ENCODE results near the gene GPA33. TPM values are rescaled to one million over a fixed set of nuclear protein-coding genes. Genes with fewer than 3 reads are reported as not detected.

GPA33 gene
- total RNA-seq, 1 experiment from 2014 or later, result not detected

DNA sequence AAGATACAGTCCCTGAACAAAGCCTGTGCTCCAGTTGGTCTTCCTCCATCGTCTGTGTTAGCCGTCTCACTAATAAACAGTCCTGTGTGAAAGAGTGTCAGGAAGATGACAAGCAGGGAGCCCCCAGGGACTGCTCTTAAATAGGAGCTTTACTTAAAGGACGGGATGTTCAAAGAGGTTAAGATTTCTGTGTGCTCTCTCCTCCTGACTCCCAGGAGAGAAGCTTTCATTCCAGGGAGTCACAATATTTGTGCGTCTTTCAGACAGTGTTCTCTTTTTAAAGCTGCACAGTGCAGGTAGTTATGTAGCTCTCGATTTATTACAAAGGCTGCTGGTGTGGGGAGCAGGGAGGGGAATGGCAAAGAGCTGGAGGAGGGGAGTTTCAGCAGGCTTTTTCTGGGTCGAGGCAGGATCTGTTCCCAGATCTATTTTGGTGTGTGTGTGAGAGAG is 47.2 kb upstream of the GPA33 start:
- H3K4me2 ChIP-seq, result no peak overlapping the region
- peaks cover 12% of the 10 kb centered on the region for H3K4me1 ChIP-seq (replicated peaks; ENCODE audit: insufficient read depth)
- H3F3A ChIP-seq (ENCODE audit: insufficient read depth, low read depth), result peaks cover 5% of the 10 kb centered on the region; the same call in 1 of the 2 replicates
- H2AFZ ChIP-seq, result no peak overlapping the region
- H3K27ac ChIP-seq, result no peak overlapping the region
- no peaks in the 10 kb centered on the region for H3K36me3 ChIP-seq (ENCODE audit: low read depth)
- POLR2A ChIA-PET (ENCODE audit: unreplicated experiment), result no interaction called here
- no peak for TF ChIP-seq EZH2 (IDR thresholded peaks at IDR 0.05; ENCODE audit: low read depth)
- TF ChIP-seq, protein P1, sequence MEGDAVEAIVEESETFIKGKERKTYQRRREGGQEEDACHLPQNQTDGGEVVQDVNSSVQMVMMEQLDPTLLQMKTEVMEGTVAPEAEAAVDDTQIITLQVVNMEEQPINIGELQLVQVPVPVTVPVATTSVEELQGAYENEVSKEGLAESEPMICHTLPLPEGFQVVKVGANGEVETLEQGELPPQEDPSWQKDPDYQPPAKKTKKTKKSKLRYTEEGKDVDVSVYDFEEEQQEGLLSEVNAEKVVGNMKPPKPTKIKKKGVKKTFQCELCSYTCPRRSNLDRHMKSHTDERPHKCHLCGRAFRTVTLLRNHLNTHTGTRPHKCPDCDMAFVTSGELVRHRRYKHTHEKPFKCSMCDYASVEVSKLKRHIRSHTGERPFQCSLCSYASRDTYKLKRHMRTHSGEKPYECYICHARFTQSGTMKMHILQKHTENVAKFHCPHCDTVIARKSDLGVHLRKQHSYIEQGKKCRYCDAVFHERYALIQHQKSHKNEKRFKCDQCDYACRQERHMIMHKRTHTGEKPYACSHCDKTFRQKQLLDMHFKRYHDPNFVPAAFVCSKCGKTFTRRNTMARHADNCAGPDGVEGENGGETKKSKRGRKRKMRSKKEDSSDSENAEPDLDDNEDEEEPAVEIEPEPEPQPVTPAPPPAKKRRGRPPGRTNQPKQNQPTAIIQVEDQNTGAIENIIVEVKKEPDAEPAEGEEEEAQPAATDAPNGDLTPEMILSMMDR (conservative IDR thresholded peaks at IDR 0.05), result no peak
- CTCF ChIA-PET, result no interaction called here
- H3K27me3 ChIP-seq (ENCODE audit: insufficient read depth, low read depth), result no peaks in the 10 kb centered on the region
- H3K9me3 ChIP-seq (ENCODE audit: insufficient read depth, low read depth), result no peaks in the 10 kb centered on the region
- no peaks in the 10 kb centered on the region for H4K20me1 ChIP-seq (ENCODE audit: insufficient read depth)
- H3K79me2 ChIP-seq (ENCODE audit: low read depth), result no peaks in the 10 kb centered on the region
- no peak overlapping the region for H3K4me3 ChIP-seq
- intact Hi-C loops (cut with micrococcal nuclease; ENCODE audit: unreplicated experiment), result no loop called here
- no peaks in the 10 kb centered on the region for H3K9me2 ChIP-seq (ENCODE audit: insufficient read depth)
- no TSS peak for BruUV-seq (replicated peaks)
- no peak for DNase-seq

DNA sequence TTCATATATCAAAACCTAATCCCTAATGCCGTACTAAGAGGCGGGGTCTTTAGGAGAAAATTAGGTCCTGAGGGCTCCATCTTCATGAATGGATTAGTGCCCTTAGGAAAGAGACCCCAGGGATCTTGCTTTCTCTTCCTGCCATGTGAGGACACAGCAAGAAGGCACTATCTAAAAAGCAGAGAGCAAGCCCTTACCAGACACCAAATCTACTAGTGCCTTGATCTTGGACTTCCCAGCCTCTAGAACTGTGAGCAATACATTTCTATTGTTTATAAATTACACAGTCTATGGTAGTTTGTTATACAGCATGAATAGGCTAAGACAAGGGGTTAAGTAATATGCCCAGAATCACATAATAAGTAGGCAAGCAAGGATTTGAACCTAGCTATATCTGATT is 46.6 kb upstream of the GPA33 start:
- Histone ChIP-seq H2AFZ (no peak overlapping the region), H3K9me2 (ENCODE audit: insufficient read depth) (no peaks in the 10 kb centered on the region), H4K20me1 (ENCODE audit: insufficient read depth) (no peaks in the 10 kb centered on the region), H3K9me3 (ENCODE audit: insufficient read depth, low read depth) (no peaks in the 10 kb centered on the region), H3K79me2 (ENCODE audit: low read depth) (no peaks in the 10 kb centered on the region), H3K27ac (no peak overlapping the region), H3F3A (ENCODE audit: insufficient read depth, low read depth) (peaks cover 5% of the 10 kb centered on the region; the same call in 1 of the 2 replicates), H3K27me3 (ENCODE audit: insufficient read depth, low read depth) (no peaks in the 10 kb centered on the region), H3K36me3 (ENCODE audit: low read depth) (no peaks in the 10 kb centered on the region), H3K4me2 (no peak overlapping the region), H3K4me3 (no peak overlapping the region), H3K4me1 (replicated peaks; ENCODE audit: insufficient read depth) (peaks cover 12% of the 10 kb centered on the region)
- BruUV-seq (replicated peaks), result no TSS peak
- ChIA-PET CTCF (no interaction called here), POLR2A (ENCODE audit: unreplicated experiment) (no interaction called here)
- TF ChIP-seq, protein P1 (conservative IDR thresholded peaks at IDR 0.05), result no peak
- TF ChIP-seq EZH2 (IDR thresholded peaks at IDR 0.05; ENCODE audit: low read depth), result no peak
- DNase-seq, result no peak
- intact Hi-C loops (cut with micrococcal nuclease; ENCODE audit: unreplicated experiment), result no loop called here

DNA sequence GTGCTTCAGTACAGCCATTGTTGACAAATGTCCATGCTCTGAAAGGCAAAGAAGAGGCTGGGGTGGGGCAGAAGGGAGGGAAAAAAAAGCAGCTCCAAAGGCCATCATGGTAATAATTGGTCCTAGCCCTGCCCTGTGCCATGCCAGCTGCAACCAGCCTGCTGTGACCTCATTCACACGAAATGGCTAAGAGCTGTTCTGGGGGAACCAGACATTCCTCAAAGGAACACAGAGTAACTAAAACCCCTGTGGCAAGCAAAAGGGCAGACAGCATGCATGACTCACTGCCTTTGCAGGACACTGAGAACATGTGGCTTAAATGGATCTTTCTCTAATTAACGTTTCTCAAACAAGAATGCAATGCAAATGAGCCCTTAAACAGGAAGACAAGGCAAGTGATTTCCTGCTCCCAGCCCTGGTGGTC is 46.0 kb upstream of the GPA33 start:
- peak; percentile 31 to 69 for DNase-seq
- CTCF ChIA-PET, result no interaction called here
- TF ChIP-seq, protein P1 (conservative IDR thresholded peaks at IDR 0.05), result no peak
- no peak for TF ChIP-seq EZH2 (IDR thresholded peaks at IDR 0.05; ENCODE audit: low read depth)
- Histone ChIP-seq H4K20me1 (ENCODE audit: insufficient read depth) (no peaks in the 10 kb centered on the region), H3K27me3 (ENCODE audit: insufficient read depth, low read depth) (no peaks in the 10 kb centered on the region), H3F3A (ENCODE audit: insufficient read depth, low read depth) (peaks cover 5% of the 10 kb centered on the region; the same call in 1 of the 2 replicates), H3K4me2 (peak overlapping the region; percentile 31), H2AFZ (no peak overlapping the region), H3K9me3 (ENCODE audit: insufficient read depth, low read depth) (no peaks in the 10 kb centered on the region), H3K36me3 (ENCODE audit: low read depth) (no peaks in the 10 kb centered on the region), H3K9me2 (ENCODE audit: insufficient read depth) (no peaks in the 10 kb centered on the region), H3K79me2 (ENCODE audit: low read depth) (no peaks in the 10 kb centered on the region), H3K4me3 (no peak overlapping the region), H3K27ac (no peak overlapping the region), H3K4me1 (replicated peaks; ENCODE audit: insufficient read depth) (peaks cover 12% of the 10 kb centered on the region)
- POLR2A ChIA-PET (ENCODE audit: unreplicated experiment), result no interaction called here
- BruUV-seq (replicated peaks), result no TSS peak
- intact Hi-C loops (cut with micrococcal nuclease; ENCODE audit: unreplicated experiment), result no loop called here
